ENCODE results near the gene PRKD1.

Gene PRKD1

GRCh38 chr14:29900609-29901350, 26.9 kb downstream of the PRKD1 start:
- H3K4me3 ChIP-seq, result no peak overlapping the region
- H3K27ac ChIP-seq, result no peak overlapping the region
- no peak for DNase-seq (ENCODE audit: low spot score)
- no peak for TF ChIP-seq CTCF (IDR thresholded peaks at IDR 0.05)

DNA sequence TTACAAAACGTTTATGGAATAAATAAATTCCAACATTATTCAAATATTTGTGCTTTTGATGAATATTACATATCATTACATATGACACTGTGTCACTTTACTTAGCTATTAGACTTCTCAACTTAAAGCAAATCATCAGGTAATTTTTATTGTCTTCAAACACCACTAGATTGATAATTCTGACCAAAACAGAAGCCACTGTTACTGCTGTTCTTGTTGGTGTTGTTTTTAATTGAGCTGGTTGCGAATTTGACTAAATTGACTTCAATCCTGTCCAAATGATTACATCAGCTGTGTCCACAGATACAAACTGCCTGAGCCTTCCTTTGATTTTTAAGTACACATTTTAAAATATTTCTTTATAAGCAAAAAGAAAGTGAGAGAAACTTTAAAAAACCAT, 29.2 kb downstream of the PRKD1 start:
- no peak for DNase-seq (ENCODE audit: low spot score)

DNA sequence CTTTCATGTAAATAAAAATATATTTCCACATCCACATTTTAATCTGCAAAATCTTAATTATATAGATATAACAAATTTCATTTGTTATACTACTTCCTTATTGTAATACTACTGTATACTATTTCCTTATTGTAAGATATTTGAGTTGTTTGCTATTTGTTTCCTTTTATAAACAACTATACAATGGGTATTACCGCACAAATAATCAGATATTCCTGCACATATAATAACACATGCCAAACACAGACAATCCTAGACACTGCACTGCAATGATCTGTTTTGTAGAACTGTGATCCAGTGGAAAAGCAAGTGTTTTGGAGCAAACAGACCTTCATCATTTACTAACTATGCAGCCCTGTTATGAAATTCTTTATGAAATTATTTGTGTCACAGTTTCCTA, 30.5 kb downstream of the PRKD1 start:
- Histone ChIP-seq H3K4me3 (no peak overlapping the region), H3K27ac (no peak overlapping the region)
- DNase-seq (ENCODE audit: low spot score), result no peak
- TF ChIP-seq CTCF (IDR thresholded peaks at IDR 0.05), result no peak

More for the DNA sequence above, 29.2 kb downstream of the PRKD1 start:
- Histone ChIP-seq H3K27ac (no peak overlapping the region), H3K4me3 (no peak overlapping the region)
- no peak for TF ChIP-seq CTCF (IDR thresholded peaks at IDR 0.05)

- DNase-seq (ENCODE audit: low spot score), result no peak
- no peak for TF ChIP-seq CTCF (IDR thresholded peaks at IDR 0.05)
- H3K27ac ChIP-seq, result no peak overlapping the region
- H3K4me3 ChIP-seq, result no peak overlapping the region
Observed at GRCh38 chr14:29896354-29896821, 31.3 kb downstream of the PRKD1 start.

- Histone ChIP-seq H3K4me3 (no peak overlapping the region), H3K27ac (no peak overlapping the region)
- TF ChIP-seq CTCF (IDR thresholded peaks at IDR 0.05), result no peak
- no peak for DNase-seq (ENCODE audit: low spot score)
Observed at GRCh38 chr14:29895591-29896083, 32.0 kb downstream of the PRKD1 start.

DNA sequence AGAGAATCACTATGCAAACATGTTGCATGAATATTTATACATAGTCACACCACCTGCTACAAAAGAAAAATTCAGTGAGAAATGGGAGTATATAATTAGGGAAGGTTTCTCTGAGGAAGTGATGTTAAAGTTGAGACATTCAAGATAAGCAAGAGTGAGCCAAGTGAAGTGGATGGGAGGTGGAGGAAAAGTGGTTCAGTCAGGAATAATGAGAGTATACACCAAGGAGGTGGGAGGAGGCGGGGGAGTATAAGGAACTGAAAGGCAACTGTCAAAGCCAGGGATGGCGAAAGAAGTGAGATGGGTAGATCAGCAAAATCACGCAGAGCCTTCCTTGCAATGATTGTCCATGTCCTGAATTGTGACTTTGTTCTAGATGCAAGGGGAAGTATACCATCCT, 33.7 kb downstream of the PRKD1 start:
- no peak overlapping the region for H3K4me3 ChIP-seq
- TF ChIP-seq CTCF (IDR thresholded peaks at IDR 0.05), result no peak
- no peak overlapping the region for H3K27ac ChIP-seq
- DNase-seq (ENCODE audit: low spot score), result no peak

DNA sequence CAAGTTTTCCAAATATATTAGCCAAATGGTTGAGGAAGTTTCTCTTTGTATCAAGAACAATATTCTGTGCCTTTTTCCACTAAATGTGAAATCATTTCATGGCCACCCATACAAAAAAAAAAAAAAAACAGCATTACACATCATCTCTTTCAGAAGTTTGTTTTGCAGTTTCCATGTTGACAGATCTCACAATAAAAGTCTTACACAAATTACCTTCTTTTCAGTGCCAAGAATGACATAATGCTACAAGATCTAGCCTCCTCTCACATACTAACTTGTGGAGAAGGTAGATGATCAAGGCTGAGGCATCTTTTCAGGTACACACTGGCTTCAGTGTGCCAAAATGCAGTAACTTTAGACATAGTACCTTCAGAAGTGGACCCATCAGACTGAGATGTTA, 35.3 kb downstream of the PRKD1 start:
- no peak overlapping the region for H3K4me3 ChIP-seq
- no peak overlapping the region for H3K27ac ChIP-seq
- TF ChIP-seq CTCF (IDR thresholded peaks at IDR 0.05), result no peak
- DNase-seq (ENCODE audit: low spot score), result no peak

All from coronary artery (tissue), 2 donors.